GM23338 (cell line): ENCODE results near the gene EXOC3. TPM values are rescaled to one million over a fixed set of nuclear protein-coding genes. Genes with fewer than 3 reads are reported as not detected.

Experiments
- ATAC-seq: fragments of 200-7000 bp; cut with Tn5 transposase; 3 replicates; pipeline ENCODE4 v1.9.1; 2020
- DNase-seq: peaks from one replicate; pipeline ENCODE4 v3.0.0-alpha.2; 2015; ENCODE audit warnings: low spot score
- H2AFZ ChIP-seq: fragments of 200-600 bp; sonication (generic); 2 replicates; pipeline ENCODE4 v1.8.0; 2016; ENCODE audit warnings: antibody characterized with exemption, mild to moderate bottlenecking, moderate library complexity
- H3F3A ChIP-seq: fragments of 200-600 bp; sonication (generic); replicated peaks from 2 replicates; pipeline ENCODE4 v1.8.0; 2017; ENCODE audit warnings: antibody characterized with exemption, mixed run types, low read depth
- H3K27ac ChIP-seq: fragments of 200-600 bp; sonication (generic); 2 replicates; pipeline ENCODE4 v1.6.1; 2016; ENCODE audit warnings: low read depth
- H3K27me3 ChIP-seq: fragments of 200-600 bp; sonication (generic); 2 replicates; pipeline ENCODE4 v1.8.0; 2016; ENCODE audit warnings: mild to moderate bottlenecking, mixed run types, moderate library complexity; ENCODE audit not compliant: insufficient read depth
- H3K36me3 ChIP-seq: fragments of 200-600 bp; sonication (generic); 2 replicates; pipeline ENCODE4 v1.8.0; 2016; ENCODE audit warnings: mild to moderate bottlenecking; ENCODE audit not compliant: insufficient read depth
- H3K4me1 ChIP-seq: fragments of 200-600 bp; sonication (generic); 2 replicates; pipeline ENCODE4 v1.8.0; 2016; ENCODE audit warnings: mild to moderate bottlenecking, moderate library complexity; ENCODE audit not compliant: insufficient read depth
- H3K4me2 ChIP-seq: fragments of 200-600 bp; sonication (generic); 2 replicates; pipeline ENCODE4 v1.7.1; 2017; ENCODE audit warnings: mixed run types
- H3K4me3 ChIP-seq: fragments of 200-600 bp; sonication (generic); 2 replicates; pipeline ENCODE4 v1.6.1; 2016; ENCODE audit warnings: mixed run types
- H3K79me2 ChIP-seq: fragments of 200-600 bp; sonication (generic); replicated peaks from 2 replicates; pipeline ENCODE4 v1.8.0; 2017; ENCODE audit warnings: mild to moderate bottlenecking; ENCODE audit not compliant: insufficient read depth
- H3K9me2 ChIP-seq: fragments of 200-600 bp; sonication (generic); 2 replicates; pipeline ENCODE4 v1.8.0; 2017; ENCODE audit not compliant: insufficient read depth
- H4K20me1 ChIP-seq: fragments of 200-600 bp; sonication (generic); replicated peaks from 2 replicates; pipeline ENCODE4 v1.8.0; 2017; ENCODE audit warnings: mild to moderate bottlenecking; ENCODE audit not compliant: insufficient read depth
- H3K27ac Mint-ChIP-seq: 2 replicates; pipeline ENCODE4 v1.8.0; 2020; ENCODE audit warnings: inconsistent platforms, mild to moderate bottlenecking, moderate library complexity, mixed read lengths
- H3K27me3 Mint-ChIP-seq: 3 replicates; pipeline ENCODE4 v1.8.0; 2022; ENCODE audit warnings: low read depth, mild to moderate bottlenecking, moderate library complexity, mixed read lengths, inconsistent platforms; ENCODE audit not compliant: insufficient read depth, poor library complexity
- H3K36me3 Mint-ChIP-seq: 3 replicates; pipeline ENCODE4 v1.8.0; 2021; ENCODE audit warnings: low read depth, mild to moderate bottlenecking, inconsistent platforms, moderate library complexity, mixed read lengths
- H3K4me1 Mint-ChIP-seq: 3 replicates; pipeline ENCODE4 v1.8.0; 2020; ENCODE audit warnings: mild to moderate bottlenecking, inconsistent platforms, mixed read lengths
- H3K4me3 Mint-ChIP-seq: 3 replicates; pipeline ENCODE4 v1.8.0; 2021; ENCODE audit warnings: moderate library complexity, mild to moderate bottlenecking, inconsistent platforms, mixed read lengths
- H3K9me3 Mint-ChIP-seq: 3 replicates; pipeline ENCODE4 v1.8.0; 2020; ENCODE audit warnings: moderate library complexity, mild to moderate bottlenecking, inconsistent platforms, mixed read lengths
- CREB1 ChIP-seq: fragments of 250-450 bp; sonication (Bioruptor Pico); IDR thresholded peaks from 2 replicates; pipeline ENCODE4 v1.5.0; 2020; ENCODE audit warnings: low read depth, mild to moderate bottlenecking, moderate library complexity
- CTCF ChIP-seq, 2 experiments: fragments of 200-600 bp in 1 of 2; sonication (generic) in 1 of 2; conservative IDR thresholded peaks; 2 replicates each; pipeline versions ENCODE4 v1.5.1 to v1.6.1; 2016 to 2017; ENCODE audit warnings: antibody characterized with exemption in 2 of 2, low read depth in 2 of 2, mild to moderate bottlenecking in 2 of 2, moderate library complexity in 1 of 2
- ETS1 ChIP-seq: IDR thresholded peaks from 2 replicates; pipeline ENCODE4 v1.6.1; 2016; ENCODE audit warnings: antibody characterized with exemption
- EZH2 ChIP-seq: fragments of 200-600 bp; sonication (generic); IDR thresholded peaks from one replicate; pipeline ENCODE4 v1.8.0; 2017; ENCODE audit warnings: antibody characterized with exemption, mild to moderate bottlenecking, low read depth; ENCODE audit not compliant: unreplicated experiment
- EZH2phosphoT487 ChIP-seq: fragments of 200-600 bp; sonication (generic); IDR thresholded peaks from one replicate; pipeline ENCODE4 v1.8.1; 2018; ENCODE audit warnings: antibody characterized with exemption; ENCODE audit not compliant: unreplicated experiment
- JUNB ChIP-seq: IDR thresholded peaks from one replicate; pipeline ENCODE4 v1.6.1; 2016; ENCODE audit warnings: antibody characterized with exemption; ENCODE audit not compliant: unreplicated experiment
- NANOG ChIP-seq: IDR thresholded peaks from 2 replicates; pipeline ENCODE4 v1.6.1; 2016; ENCODE audit warnings: antibody characterized with exemption, borderline replicate concordance
- POLR2AphosphoS5 ChIP-seq: IDR thresholded peaks from 2 replicates; pipeline ENCODE4 v1.6.1; 2016; ENCODE audit warnings: antibody characterized with exemption, low read depth
- REST ChIP-seq: IDR thresholded peaks from one replicate; pipeline ENCODE4 v1.6.1; 2018; ENCODE audit warnings: antibody characterized with exemption; ENCODE audit not compliant: unreplicated experiment
- STAT1 ChIP-seq: IDR thresholded peaks from one replicate; pipeline ENCODE4 v1.6.1; 2016; ENCODE audit warnings: antibody characterized with exemption; ENCODE audit not compliant: unreplicated experiment
- ZNF114 ChIP-seq: fragments of 250-450 bp; sonication (Bioruptor Pico); IDR thresholded peaks from 2 replicates; pipeline ENCODE4 v1.5.0; 2020; ENCODE audit warnings: mild to moderate bottlenecking, moderate library complexity
- ZNF331 ChIP-seq: fragments of 250-450 bp; sonication (Bioruptor Pico); IDR thresholded peaks from 2 replicates; pipeline ENCODE4 v1.5.0; 2020; ENCODE audit warnings: low read depth, mild to moderate bottlenecking, moderate library complexity
- ZNF462 ChIP-seq: fragments of 250-450 bp; sonication (Bioruptor Pico); IDR thresholded peaks from 2 replicates; pipeline ENCODE4 v1.5.0; 2020; ENCODE audit warnings: mild to moderate bottlenecking, moderate library complexity
- polyA plus RNA-seq: library from polyadenylated mRNA; unstranded; fragments of >200 nt; fragmentation: Nextera tagmentation; extraction: Ambion mirVana; gene quantifications from 2 replicates; pipeline ENCODE4 v1.2.1, GENCODE V29; 2016
- total RNA-seq: library from RNA; depleted of rRNA; stranded (reverse); fragments of >200 nt; shearing (Covaris generic); gene quantifications from 2 replicates; pipeline ENCODE4 v1.2.3, GENCODE V29; 2014

EXOC3 gene
- total and polyA plus RNA-seq, 2 experiments from 2014 or later = 13.4 to 31.6 TPM

GRCh38 chr5:516338-516925 lies 73.5 kb downstream of the EXOC3 start:
- no peaks in the 10 kb centered on the region for H3F3A ChIP-seq
- H4K20me1 ChIP-seq = no peaks in the 10 kb centered on the region
- H3K79me2 ChIP-seq = no peaks in the 10 kb centered on the region
- Mint-ChIP-seq H3K9me3 (no peaks in the 10 kb centered on the region; the same call in 2 of the 3 replicates), H3K36me3 (no peaks in the 10 kb centered on the region; the same call in 2 of the 3 replicates), H3K4me3 (no peak overlapping the region), H3K27ac (no peak overlapping the region), H3K4me1 (peaks cover 3% of the 10 kb centered on the region; the same call in 2 of the 3 replicates), H3K27me3 (peaks cover 26% of the 10 kb centered on the region)
- no peak for ATAC-seq
- H3K27ac ChIP-seq = no peak overlapping the region
- H3K4me3 ChIP-seq = no peak overlapping the region
- H3K4me2 ChIP-seq = no peak overlapping the region
- peaks cover 2% of the 10 kb centered on the region; the same call in 1 of the 2 replicates for H3K27me3 ChIP-seq
- DNase-seq = no peak
- H3K36me3 ChIP-seq = no peaks in the 10 kb centered on the region
- peaks cover 8% of the 10 kb centered on the region; the same call in 1 of the 2 replicates for H3K9me2 ChIP-seq
- H2AFZ ChIP-seq = no peak overlapping the region
- H3K4me1 ChIP-seq = no peaks in the 10 kb centered on the region
- no peak for TF ChIP-seq EZH2phosphoT487
- TF ChIP-seq NANOG = no peak
- no peak for TF ChIP-seq ZNF114 (CRISPR knock-in tag)
- TF ChIP-seq POLR2AphosphoS5 = no peak
- no peak for TF ChIP-seq REST
- TF ChIP-seq ZNF331 (CRISPR knock-in tag) = no peak
- no peak for TF ChIP-seq ZNF462
- TF ChIP-seq CTCF (conservative IDR thresholded peaks at IDR 0.05; ENCODE audit: low read depth in 2 of 2) = no peak
- no peak for TF ChIP-seq ETS1
- no peak for TF ChIP-seq EZH2
- TF ChIP-seq CREB1 (CRISPR knock-in tag) = no peak
- TF ChIP-seq JUNB = no peak
- TF ChIP-seq STAT1 = no peak
